H9 (cell line): ENCODE measurements around the gene MRPL3. TPM values are rescaled to one million over a fixed set of nuclear protein-coding genes. Genes with fewer than 3 reads are reported as not detected.

Experiments used
- DNase-seq: peaks from one replicate; pipeline ENCODE4 v3.0.0-alpha.2; 2017
- H2AFZ ChIP-seq: one replicate; pipeline ENCODE4 v1.6.1; 2013; ENCODE audit warnings: mild to moderate bottlenecking, low read length, control low read depth, moderate library complexity
- H2AK5ac ChIP-seq: 2 replicates; pipeline ENCODE4 v1.6.1; 2013; ENCODE audit warnings: low read length, control low read depth, mixed read lengths; ENCODE audit not compliant: insufficient read length
- H2BK120ac ChIP-seq: one replicate; pipeline ENCODE4 v1.6.1; 2013; ENCODE audit warnings: low read depth, mild to moderate bottlenecking, low read length, control low read depth, inconsistent platforms; ENCODE audit not compliant: poor library complexity, severe bottlenecking
- H2BK12ac ChIP-seq: 2 replicates; pipeline ENCODE4 v1.6.1; 2013; ENCODE audit warnings: low read length, control low read depth, mixed read lengths, low read depth; ENCODE audit not compliant: insufficient read length
- H2BK15ac ChIP-seq: 2 replicates; pipeline ENCODE4 v1.6.1; 2013; ENCODE audit warnings: low read depth, low read length, control low read depth
- H2BK20ac ChIP-seq: one replicate; pipeline ENCODE4 v1.6.1; 2013; ENCODE audit warnings: low read depth, mild to moderate bottlenecking, low read length, control low read depth, inconsistent platforms; ENCODE audit not compliant: poor library complexity, severe bottlenecking
- H2BK5ac ChIP-seq: 2 replicates; pipeline ENCODE4 v1.6.1; 2013; ENCODE audit warnings: low read length, control low read depth, mixed read lengths; ENCODE audit not compliant: insufficient read length
- H3K14ac ChIP-seq: 2 replicates; pipeline ENCODE4 v1.6.1; 2013; ENCODE audit warnings: low read length, control low read depth; ENCODE audit not compliant: insufficient read depth
- H3K18ac ChIP-seq: 2 replicates; pipeline ENCODE4 v1.6.1; 2013; ENCODE audit warnings: low read depth, mild to moderate bottlenecking, mixed read lengths, low read length, control low read depth; ENCODE audit not compliant: insufficient read length
- H3K23ac ChIP-seq: 2 replicates; pipeline ENCODE4 v1.6.1; 2013; ENCODE audit warnings: low read length, control low read depth, mixed read lengths, low read depth; ENCODE audit not compliant: insufficient read length
- H3K23me2 ChIP-seq: 2 replicates; pipeline ENCODE4 v1.6.1; 2013; ENCODE audit warnings: low read depth, mild to moderate bottlenecking, mixed read lengths, low read length, control low read depth; ENCODE audit not compliant: insufficient read length, poor library complexity, severe bottlenecking
- H3K27ac ChIP-seq: 2 replicates; pipeline ENCODE4 v1.5.1; 2013; ENCODE audit warnings: low read length, control low read depth, mixed read lengths, low read depth; ENCODE audit not compliant: insufficient read length
- H3K27me3 ChIP-seq: 2 replicates; pipeline ENCODE4 v1.6.1; 2013; ENCODE audit warnings: low read length, control low read depth, inconsistent platforms; ENCODE audit not compliant: insufficient read depth
- H3K4ac ChIP-seq: 2 replicates; pipeline ENCODE4 v1.6.1; 2013; ENCODE audit warnings: low read depth, mild to moderate bottlenecking, control low read depth, inconsistent platforms, low read length, moderate library complexity
- H3K4me1 ChIP-seq: 2 replicates; pipeline ENCODE4 v1.6.1; 2013; ENCODE audit warnings: low read length, control low read depth, inconsistent platforms; ENCODE audit not compliant: insufficient read depth
- H3K4me2 ChIP-seq: 2 replicates; pipeline ENCODE4 v1.6.1; 2013; ENCODE audit warnings: low read length, control low read depth, mixed read lengths; ENCODE audit not compliant: insufficient read length, insufficient read depth
- H3K56ac ChIP-seq: 2 replicates; pipeline ENCODE4 v1.6.1; 2013; ENCODE audit warnings: low read depth, mild to moderate bottlenecking, mixed read lengths, low read length, control low read depth; ENCODE audit not compliant: insufficient read length
- H3K79me1 ChIP-seq: 2 replicates; pipeline ENCODE4 v1.6.1; 2013; ENCODE audit warnings: low read depth, mild to moderate bottlenecking, moderate library complexity, low read length, control low read depth, inconsistent platforms; ENCODE audit not compliant: insufficient read depth, poor library complexity, severe bottlenecking
- H3K79me2 ChIP-seq: 2 replicates; pipeline ENCODE4 v1.6.1; 2013; ENCODE audit warnings: low read length, control low read depth, inconsistent platforms; ENCODE audit not compliant: insufficient read depth
- H3K9ac ChIP-seq: 2 replicates; pipeline ENCODE4 v1.6.1; 2013; ENCODE audit warnings: low read length, control low read depth, mixed read lengths; ENCODE audit not compliant: insufficient read length; ENCODE audit errors: extremely low read depth
- H3K9me3 ChIP-seq: one replicate; pipeline ENCODE4 v1.6.1; 2013; ENCODE audit warnings: low read depth, low read length, inconsistent platforms; ENCODE audit not compliant: control insufficient read depth
- H3T11ph ChIP-seq: one replicate; pipeline ENCODE4 v1.6.1; 2013; ENCODE audit warnings: mild to moderate bottlenecking, low read length, control low read depth, inconsistent platforms
- H4K20me1 ChIP-seq: one replicate; pipeline ENCODE4 v1.6.1; 2013; ENCODE audit not compliant: control insufficient read depth, insufficient read length, insufficient read depth
- H4K5ac ChIP-seq: 2 replicates; pipeline ENCODE4 v1.6.1; 2013; ENCODE audit warnings: low read depth, mild to moderate bottlenecking, mixed read lengths, low read length, control low read depth; ENCODE audit not compliant: insufficient read length
- H4K8ac ChIP-seq: replicated peaks from 2 replicates; pipeline ENCODE4 v1.6.1; 2013; ENCODE audit warnings: low read length, control low read depth, mixed read lengths, low read depth; ENCODE audit not compliant: insufficient read length
- H4K91ac ChIP-seq: 2 replicates; pipeline ENCODE4 v1.6.1; 2013; ENCODE audit warnings: low read depth, mild to moderate bottlenecking, moderate library complexity, mixed read lengths, low read length, control low read depth; ENCODE audit not compliant: insufficient read length
- H3K27ac Mint-ChIP-seq, 3 experiments: 2 replicates in 2 of 3; 3 replicates in 1 of 3; pipeline ENCODE4 v1.8.0; 2020 to 2021; ENCODE audit warnings: mixed read lengths in 3 of 3, mild to moderate bottlenecking in 1 of 3, moderate library complexity in 1 of 3
- H3K27me3 Mint-ChIP-seq: 2 replicates; pipeline ENCODE4 v1.8.0; 2021; ENCODE audit warnings: low read depth, mild to moderate bottlenecking, moderate library complexity, mixed read lengths
- H3K36me3 Mint-ChIP-seq, 3 experiments: 2 replicates in 2 of 3; 3 replicates in 1 of 3; pipeline ENCODE4 v1.8.0; 2020 to 2021; ENCODE audit warnings: low read depth in 3 of 3, mixed read lengths in 3 of 3; ENCODE audit not compliant: insufficient read depth in 1 of 3
- H3K4me1 Mint-ChIP-seq, 2 experiments: 2 replicates each; pipeline ENCODE4 v1.8.0; 2020; ENCODE audit warnings: mixed read lengths in 2 of 2
- H3K4me3 Mint-ChIP-seq, 2 experiments: 2 replicates in 1 of 2; 3 replicates in 1 of 2; pipeline ENCODE4 v1.8.0; 2020 to 2021; ENCODE audit warnings: mild to moderate bottlenecking in 2 of 2, mixed read lengths in 2 of 2, moderate library complexity in 1 of 2
- H3K9me3 Mint-ChIP-seq, 2 experiments: 2 replicates in 1 of 2; 3 replicates in 1 of 2; pipeline ENCODE4 v1.8.0; 2020; ENCODE audit warnings: mild to moderate bottlenecking in 2 of 2, mixed read lengths in 2 of 2, moderate library complexity in 1 of 2
- CTCF ChIP-seq: fragments of 200-600 bp; sonication (generic); conservative IDR thresholded peaks from 3 replicates; pipeline ENCODE4 v1.8.0; 2021; ENCODE audit warnings: antibody characterized with exemption, mild to moderate bottlenecking
- WGBS: extraction: QIAGEN DNeasy Blood & Tissue Kit; methylation state at CpG from one replicate; pipeline ENCODE4 v1.1.7; 2013; ENCODE audit warnings: missing lambda C conversion rate, low lambda C conversion rate, mixed read lengths; ENCODE audit not compliant: insufficient read length; ENCODE audit errors: extremely low coverage; 5-methylcytosine and 5-hydroxymethylcytosine counted together
- total RNA-seq: library from RNA; stranded (reverse); gene quantifications from 2 replicates; pipeline ENCODE4 v1.2.1, GENCODE V29; 2021

The MRPL3 gene
- total RNA-seq, 1 experiment from 2014 or later = 154 TPM

- no peaks in the 10 kb centered on the region for H3K4me1 ChIP-seq
- Mint-ChIP-seq H3K27ac (no peak overlapping the region; a peak in 1 of 7 replicates), H3K36me3 (peaks cover 17 to 42% (median 35%) of the 10 kb centered on the region in 3 experiments), H3K9me3 (no peaks in the 10 kb centered on the region), H3K4me3 (no peak overlapping the region), H3K4me1 (no peaks in the 10 kb centered on the region), H3K27me3 (no peaks in the 10 kb centered on the region)
- H3K27ac ChIP-seq = no peak overlapping the region
- no peak overlapping the region for H3K18ac ChIP-seq
- H3K9ac ChIP-seq = no peak overlapping the region
- no peak overlapping the region for H2BK120ac ChIP-seq
- DNase-seq = no peak
- H3K9me3 ChIP-seq = no peaks in the 10 kb centered on the region
- no peak overlapping the region for H2AK5ac ChIP-seq
- no peak overlapping the region for H3T11ph ChIP-seq
- H3K79me1 ChIP-seq = no peaks in the 10 kb centered on the region
- H4K8ac ChIP-seq = no peak overlapping the region
- H4K91ac ChIP-seq = no peak overlapping the region
- H4K20me1 ChIP-seq = no peaks in the 10 kb centered on the region
- no peak for TF ChIP-seq CTCF
- no peak overlapping the region for H2BK15ac ChIP-seq
- H3K4me2 ChIP-seq = no peak overlapping the region
- H2BK5ac ChIP-seq = no peak overlapping the region
- no peak overlapping the region for H3K14ac ChIP-seq
- H3K23me2 ChIP-seq = no peaks in the 10 kb centered on the region
- H2BK20ac ChIP-seq = no peak overlapping the region
- H2AFZ ChIP-seq = no peak overlapping the region
- H3K56ac ChIP-seq = no peak overlapping the region
- no peaks in the 10 kb centered on the region for H3K27me3 ChIP-seq
- no peak overlapping the region for H4K5ac ChIP-seq
- no CpG with 5 or more reads among the region's 4 CpGs for WGBS
- H2BK12ac ChIP-seq = no peak overlapping the region
- H3K4ac ChIP-seq = no peak overlapping the region
- no peak overlapping the region for H3K23ac ChIP-seq
- no peaks in the 10 kb centered on the region; the same call in 1 of the 2 replicates for H3K79me2 ChIP-seq
Observed at GRCh38 chr3:131484496-131485111, 18.2 kb downstream of the MRPL3 start.
